Inflammatory macrophage (primary cell): Measurements from ENCODE around the gene MED20.

Experiments used
- DNase-seq, 2 donors: peaks; one replicate each; pipeline ENCODE4 v3.0.0-alpha.2; 2020 to 2022

MED20 gene

GRCh38 chr6:41901882-41902519 lies 18.9 kb downstream of the MED20 start:
- DNase-seq, result peak; percentile 62 to 70

GRCh38 chr6:41900861-41901260 lies 20.1 kb downstream of the MED20 start:
- peak; percentile 34 to 60 for DNase-seq

- peak; percentile 4 to 20 for DNase-seq
Observed at GRCh38 chr6:41896281-41896680, 24.7 kb downstream of the MED20 start.

- peak; percentile 92 to 94 for DNase-seq
Observed at GRCh38 chr6:41895300-41896233, 25.4 kb downstream of the MED20 start, which contains the start of gene USP49. Gene USP49 (minus strand): TSS chr6:41895375. CDS start chr6:41806983, 88,392 bp downstream.

- peak in 1 of 2 donors; percentile 4 for DNase-seq
Observed at GRCh38 chr6:41894366-41895299, 26.3 kb downstream of the MED20 start.

GRCh38 chr6:41892921-41893564 lies 27.9 kb downstream of the MED20 start:
- no peak for DNase-seq

GRCh38 chr6:41887331-41887751 lies 33.6 kb downstream of the MED20 start:
- DNase-seq, result no peak

- no peak for DNase-seq
Observed at GRCh38 chr6:41885930-41886329, 35.0 kb downstream of the MED20 start.

- DNase-seq, result no peak
Observed at GRCh38 chr6:41884957-41885356, 36.0 kb downstream of the MED20 start.

- no peak for DNase-seq
Observed at GRCh38 chr6:41881506-41881905, 39.4 kb downstream of the MED20 start.

- no peak for DNase-seq
Observed at GRCh38 chr6:41878961-41879405, 42.0 kb downstream of the MED20 start.

GRCh38 chr6:41878246-41878645 lies 42.7 kb downstream of the MED20 start:
- no peak for DNase-seq

- DNase-seq, result no peak
Observed at GRCh38 chr6:41877051-41877680, 43.8 kb downstream of the MED20 start.

- no peak for DNase-seq
Observed at GRCh38 chr6:41874741-41875140, 46.2 kb downstream of the MED20 start.

GRCh38 chr6:41872147-41872546 lies 48.8 kb downstream of the MED20 start:
- peak; percentile 59 to 71 for DNase-seq

GRCh38 chr6:41871691-41872090 lies 49.2 kb downstream of the MED20 start:
- peak in 1 of 2 donors; percentile 32 for DNase-seq

GRCh38 chr6:41859356-41859755 lies 61.6 kb downstream of the MED20 start:
- DNase-seq, result no peak

- DNase-seq, result no peak
Observed at GRCh38 chr6:41858703-41859102, 62.2 kb downstream of the MED20 start.
